Upper lobe of left lung (tissue), 4 donors: ENCODE measurements around the gene DCLRE1C.

Experiments used
- CTCF ChIP-seq, 6 experiments: fragments of 450-650 bp in 4 of 6; fragments of 200-600 bp in 2 of 6; sonication (generic) in 2 of 6; IDR thresholded peaks; one replicate each; pipeline ENCODE4 v1.5.1; 2016 to 2019; ENCODE audit warnings: antibody characterized with exemption in 6 of 6
- EP300 ChIP-seq, 4 donors: sonication (generic); formaldehyde crosslinking; IDR thresholded peaks; one replicate each; pipeline ENCODE4 v1.5.1; 2017; ENCODE audit warnings: antibody characterized with exemption in 4 of 4, control low read depth in 2 of 4

GRCh38 chr10:14982744-14983143 is 28.8 kb upstream of the DCLRE1C start:
- no peak for TF ChIP-seq CTCF (IDR thresholded peaks at IDR 0.05)
- TF ChIP-seq EP300 (IDR thresholded peaks at IDR 0.05) = no peak
